Stimulated activated CD4-positive, alpha-beta T cell treated with anti-CD3 and anti-CD28 coated beads, Interleukin-2, amount 100 ng/mL, for 24 hours (primary cell): Measurements from ENCODE around the gene CAMTA1.
"Not testable (repeated sequence)": the region's sequence is repeated elsewhere in the genome, so short reads cannot be mapped to it uniquely, and the experiment has no call there.

Source experiments
- DNase-seq, 2 donors: peaks; one replicate each; pipeline ENCODE4 v3.0.0-alpha.2; 2020

CAMTA1 gene

GRCh38 chr1:7695497-7696117, 910.4 kb downstream of the CAMTA1 start:
- no peak for DNase-seq

GRCh38 chr1:7698641-7699040, 913.4 kb downstream of the CAMTA1 start:
- DNase-seq: no peak

GRCh38 chr1:7702365-7702764, 917.1 kb downstream of the CAMTA1 start:
- DNase-seq: no peak

- DNase-seq: peak in 1 of 2 donors; percentile 17
Measured at GRCh38 chr1:7703321-7704213, 918.3 kb downstream of the CAMTA1 start.

GRCh38 chr1:7704214-7705047, 919.2 kb downstream of the CAMTA1 start:
- DNase-seq: peak; percentile 95

DNA sequence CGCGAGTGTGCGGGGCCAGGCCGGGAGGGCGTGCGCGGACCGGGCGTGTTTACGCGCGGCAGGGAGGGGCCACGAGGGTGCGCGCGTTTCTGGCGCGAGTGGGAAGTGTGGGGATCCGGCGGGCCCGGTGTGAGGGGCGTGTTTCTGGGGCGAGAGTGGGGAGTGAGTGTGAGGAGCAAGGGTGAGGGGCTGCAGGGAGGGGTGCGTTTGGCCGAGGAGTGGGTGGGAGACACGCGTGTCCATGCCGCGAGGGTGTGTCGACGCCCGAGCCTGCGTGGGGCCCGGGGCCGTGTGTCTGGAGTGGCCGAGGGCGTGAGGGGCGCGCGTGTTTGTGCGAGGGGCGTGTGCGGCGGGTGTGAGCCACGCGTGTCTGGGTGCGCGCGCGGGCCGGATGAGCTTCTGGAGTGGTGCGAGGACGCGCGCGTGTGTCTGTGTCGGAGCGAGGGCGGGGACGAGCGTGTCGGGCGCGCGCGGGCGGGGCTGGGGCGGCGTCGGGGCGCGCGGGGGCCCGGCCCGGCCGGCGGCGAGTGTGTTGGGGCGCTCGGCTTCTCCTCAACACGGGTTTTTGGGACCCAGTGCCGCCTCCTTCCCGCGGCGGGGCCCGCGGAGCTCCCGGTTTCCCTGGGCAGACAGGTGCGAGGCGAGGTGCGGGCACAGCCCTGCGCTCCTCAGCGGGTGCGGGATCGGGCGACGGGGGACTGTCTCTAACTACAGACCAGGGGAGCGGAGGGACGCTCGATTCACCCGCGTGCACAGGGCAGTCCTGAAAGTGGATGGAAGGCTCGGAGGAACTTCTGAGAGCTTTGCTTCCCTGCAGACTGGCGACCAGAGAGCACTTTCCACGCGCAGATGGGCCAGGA, 920.0 kb downstream of the CAMTA1 start:
- peak; percentile 25 to 29 for DNase-seq

DNA sequence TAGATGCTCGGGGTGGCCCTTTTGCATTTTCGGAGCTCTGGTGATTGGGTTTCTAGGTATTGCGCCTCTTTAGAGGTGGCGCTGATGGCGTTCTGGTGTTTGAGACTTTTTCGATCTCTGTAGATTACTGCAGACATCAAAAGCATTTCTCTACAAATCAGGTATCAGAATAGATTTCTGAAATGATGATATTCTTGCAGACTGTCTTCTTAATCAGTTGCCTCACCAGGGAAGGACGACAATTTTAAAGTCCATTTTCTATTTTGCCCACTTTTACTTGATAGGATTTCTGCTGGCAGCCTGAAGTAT, 920.6 kb downstream of the CAMTA1 start:
- DNase-seq: no peak

GRCh38 chr1:7707527-7707926, 922.3 kb downstream of the CAMTA1 start:
- no peak for DNase-seq

- not testable (repeated sequence) for DNase-seq
Measured at GRCh38 chr1:7708065-7708464, 922.8 kb downstream of the CAMTA1 start.

- no peak for DNase-seq
Measured at GRCh38 chr1:7710859-7711258, 925.6 kb downstream of the CAMTA1 start.

GRCh38 chr1:7712731-7713323, 927.6 kb downstream of the CAMTA1 start:
- DNase-seq: no peak

GRCh38 chr1:7716506-7716905, 931.3 kb downstream of the CAMTA1 start:
- DNase-seq: no peak

- DNase-seq: no peak
Measured at GRCh38 chr1:7717748-7718368, 932.6 kb downstream of the CAMTA1 start.

- no peak for DNase-seq
Measured at GRCh38 chr1:7719468-7720094, 934.3 kb downstream of the CAMTA1 start.

DNA sequence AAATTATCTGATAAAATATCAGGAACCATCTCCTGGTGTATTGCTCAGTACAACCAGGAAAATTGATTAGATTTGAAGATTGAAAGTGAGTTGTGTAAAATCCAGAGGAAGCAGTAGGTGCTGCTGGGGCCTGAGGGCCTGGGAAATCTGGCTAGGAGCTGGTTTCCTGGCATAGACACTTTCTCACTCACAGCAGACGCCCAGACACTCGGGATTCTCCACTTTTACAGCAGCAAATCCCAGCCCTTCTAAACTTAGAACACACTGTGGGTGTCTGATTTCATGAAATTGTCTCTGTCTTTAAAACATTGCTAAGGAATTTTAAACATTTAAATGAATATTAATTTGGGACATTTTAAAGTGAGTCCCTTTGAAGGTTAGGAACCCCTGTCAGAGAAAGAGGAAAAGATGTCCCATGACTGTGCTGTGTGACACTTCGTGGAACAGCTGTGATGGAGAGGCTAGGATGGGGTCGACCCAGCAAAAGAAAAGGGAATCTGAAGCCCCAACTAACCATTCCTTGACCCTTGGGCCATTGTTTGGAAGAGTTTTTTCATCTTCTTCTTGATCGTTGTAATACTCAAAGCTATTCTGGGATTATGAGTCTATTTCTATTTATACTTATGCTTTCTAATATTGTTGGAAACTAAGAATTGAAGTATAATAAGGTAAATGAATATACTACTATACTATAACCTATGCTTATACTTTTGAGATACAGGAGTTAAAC, 936.9 kb downstream of the CAMTA1 start:
- DNase-seq: no peak

DNA sequence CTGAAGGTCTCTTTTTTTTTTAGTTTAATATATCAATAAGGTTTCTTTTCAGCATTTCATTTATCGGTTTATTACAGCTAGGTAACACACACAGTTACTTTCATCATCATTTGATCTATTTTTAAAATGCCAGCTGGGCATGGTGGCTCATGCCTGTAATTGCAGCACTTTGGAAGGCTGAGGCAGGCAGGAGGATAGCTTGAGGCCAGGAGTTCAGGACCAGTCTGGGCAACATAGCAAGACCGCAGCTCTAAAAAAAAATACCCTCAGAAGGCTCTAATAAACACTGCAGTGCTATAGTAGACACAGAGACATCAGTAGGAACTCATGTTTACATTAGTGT, 937.4 kb downstream of the CAMTA1 start:
- no peak for DNase-seq

DNA sequence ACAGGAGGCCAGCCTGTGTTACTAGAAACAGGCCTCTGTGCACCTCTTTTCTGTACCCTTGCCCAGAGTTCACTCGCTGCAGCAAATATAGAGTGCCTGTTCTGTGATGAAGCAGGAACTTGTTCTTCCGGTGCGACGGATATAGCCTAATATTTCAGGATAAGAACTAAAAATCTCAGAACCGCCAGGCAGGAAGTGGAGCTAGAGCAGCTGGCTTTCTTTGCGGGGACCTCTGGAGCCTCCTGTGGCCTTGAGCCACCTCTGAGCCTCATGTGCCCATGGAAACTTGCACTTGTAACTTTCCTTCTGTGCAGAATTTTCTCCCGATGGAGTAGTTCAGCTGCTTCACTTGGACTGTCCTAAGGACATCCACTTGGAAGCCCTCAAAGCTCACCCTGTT, 941.4 kb downstream of the CAMTA1 start:
- no peak for DNase-seq

DNA sequence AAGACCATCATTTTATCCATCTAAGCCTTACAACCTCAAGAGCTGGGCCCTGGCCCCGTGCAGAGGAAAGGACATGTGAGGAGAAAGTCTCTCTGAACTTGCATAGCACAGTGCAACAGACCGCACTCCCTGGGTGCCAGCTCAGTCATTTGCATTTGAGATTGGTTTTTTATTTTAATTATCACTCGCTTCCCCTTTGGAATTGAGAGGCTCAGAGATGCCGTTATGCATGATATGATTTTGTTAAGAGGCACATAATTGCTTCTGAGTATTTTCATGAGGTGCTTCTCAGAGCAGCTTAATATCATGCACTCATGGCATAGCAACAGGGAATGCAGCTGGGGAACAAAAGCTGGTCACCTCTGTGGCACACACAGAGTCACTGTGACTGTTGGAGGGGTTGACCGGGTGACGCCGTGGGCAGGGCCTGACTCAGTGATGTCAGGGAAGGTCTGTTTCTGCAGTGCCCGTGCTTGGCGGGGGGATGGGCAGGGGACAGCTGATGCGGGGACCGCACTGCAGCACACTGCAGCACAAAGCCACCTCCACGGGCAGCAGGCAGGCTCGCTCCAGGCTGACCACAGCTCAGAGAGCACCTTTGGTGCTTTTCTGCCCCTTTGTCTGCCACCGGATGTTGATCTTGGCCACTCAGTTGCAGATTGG, 942.7 kb downstream of the CAMTA1 start:
- DNase-seq: no peak

- DNase-seq: no peak
Measured at GRCh38 chr1:7729761-7730160, 944.5 kb downstream of the CAMTA1 start.

- DNase-seq: no peak
Measured at GRCh38 chr1:7732331-7732730, 947.1 kb downstream of the CAMTA1 start.
